Measurements from ENCODE around the gene ADGRA3. TPM values are rescaled to one million over a fixed set of nuclear protein-coding genes. Genes with fewer than 3 reads are reported as not detected.

The ADGRA3 gene
- total and polyA plus RNA-seq, 2 of the 13 experiments (the other 11 are each of a cell fraction or from before 2014, with no cell fraction given) = 32.2 to 40.8 TPM

GRCh38 chr4:22480675-22481327 is 35.1 kb downstream of the ADGRA3 start (continued):
- TF ChIP-seq ELF4 (CRISPR knock-in tag; IDR thresholded peaks at IDR 0.05; ENCODE audit: borderline replicate concordance) = no peak
- TF ChIP-seq NRL (CRISPR knock-in tag; IDR thresholded peaks at IDR 0.05; ENCODE audit: borderline replicate concordance) = no peak
- no peak for TF ChIP-seq THAP8 (CRISPR knock-in tag; IDR thresholded peaks at IDR 0.05; ENCODE audit: borderline replicate concordance)

GRCh38 chr4:22478426-22478825 is 37.4 kb downstream of the ADGRA3 start:
- intact Hi-C loops (cut with micrococcal nuclease; ENCODE audit: unreplicated experiment) = no loop called here
- CTCF ChIA-PET (ENCODE audit: low intra/inter-chr PET ratio, low total read pairs) = no interaction called here
- Histone ChIP-seq H3K27ac (ENCODE audit: extremely low read length, insufficient read depth, low read length) (no peak overlapping the region), H3K79me2 (ENCODE audit: insufficient read depth, low read length) (peaks cover 61% of the 10 kb centered on the region), H2AFZ (ENCODE audit: low read length) (no peak overlapping the region), H3K9me3 (ENCODE audit: low read length) (no peaks in the 10 kb centered on the region), H3K4me1 (ENCODE audit: insufficient read depth, low read length) (peaks cover 43% of the 10 kb centered on the region), H3K4me2 (ENCODE audit: low read depth, low read length) (no peak overlapping the region), H3K9ac (ENCODE audit: insufficient read depth, low read depth, low read length) (no peak overlapping the region), H3K27me3 (ENCODE audit: control insufficient read depth in 1 of 2, insufficient read depth in 2 of 2, low read length in 2 of 2) (no peaks in the 10 kb centered on the region), H3K4me3 (replicated peaks in 1 of 3; ENCODE audit: insufficient read depth in 1 of 3, low read depth in 2 of 3, low read length in 3 of 3) (no peak overlapping the region), H4K20me1 (ENCODE audit: insufficient read depth, low read length) (no peaks in the 10 kb centered on the region), H3K36me3 (replicated peaks in 1 of 2; ENCODE audit: control insufficient read depth in 1 of 2, insufficient read depth in 2 of 2, low read length in 2 of 2) (no peaks in the 10 kb centered on the region)
- TF ChIP-seq GTF3A (CRISPR knock-in tag; conservative IDR thresholded peaks at IDR 0.05) (no peak), ZNF337 (CRISPR knock-in tag; IDR thresholded peaks at IDR 0.05; ENCODE audit: borderline replicate concordance, low read depth) (no peak), ZNF775 (CRISPR knock-in tag; IDR thresholded peaks at IDR 0.05; ENCODE audit: borderline replicate concordance) (no peak), MEIS1 (CRISPR knock-in tag; IDR thresholded peaks at IDR 0.05; ENCODE audit: borderline replicate concordance) (no peak), ZKSCAN8 (CRISPR knock-in tag; IDR thresholded peaks at IDR 0.05; ENCODE audit: borderline replicate concordance) (no peak), ZNF549 (CRISPR knock-in tag; IDR thresholded peaks at IDR 0.05) (no peak), RARA (CRISPR knock-in tag; IDR thresholded peaks at IDR 0.05) (no peak)
- DNase-seq (ENCODE audit: low spot score) = no peak
- WGBS (ENCODE audit: low lambda C conversion rate) = 65% methylated on average over 2 of the region's 2 CpGs
- POLR2A ChIA-PET = interaction anchor here (0.9 kb wide), 1 partner anchor 22 kb away, joined by 3 read pairs; no protein-coding TSS in a partner anchor
- ATAC-seq = no peak
- no peak for FAIRE-seq
- no TSS peak for BruUV-seq (replicated peaks)
- in situ Hi-C loops (cut with HindIII; ENCODE audit: extremely low pct_ligation_motif_present, low pct_unique_long_range_greater_than_20kb) = no loop called here
